ENCODE data around the gene MEMO1. TPM values are rescaled to one million over a fixed set of nuclear protein-coding genes. Genes with fewer than 3 reads are reported as not detected.

Gene MEMO1
- total RNA-seq, 1 donor: 37.6 TPM

DNA sequence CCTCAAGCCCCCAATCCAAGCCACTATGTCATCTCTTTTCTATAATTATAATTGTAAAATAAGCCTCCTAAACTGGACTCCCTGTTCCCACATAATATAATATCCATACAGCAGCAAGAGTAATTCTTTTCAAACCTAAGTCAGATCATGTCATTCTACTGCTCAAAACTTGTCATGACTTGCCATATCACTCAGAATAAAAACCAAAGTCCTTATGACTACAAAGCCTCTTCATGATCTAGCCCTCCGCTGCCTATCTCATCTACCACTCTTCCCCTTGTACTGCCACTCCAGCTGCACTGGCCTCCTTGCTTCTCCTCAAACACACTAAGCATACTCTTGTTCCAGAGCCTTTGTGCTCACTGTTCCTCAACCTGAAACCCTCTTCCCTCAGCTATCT lies 69.9 kb downstream of the MEMO1 start:
- DNase-seq (ENCODE audit: insufficient read length, low spot score, missing footprints): no peak
- H3K36me3 ChIP-seq (ENCODE audit: insufficient read depth, low read length): peaks cover 9% of the 10 kb centered on the region
- H3K79me2 ChIP-seq (ENCODE audit: insufficient read depth, low read length): peaks cover 61% of the 10 kb centered on the region
- TF ChIP-seq, protein P1, sequence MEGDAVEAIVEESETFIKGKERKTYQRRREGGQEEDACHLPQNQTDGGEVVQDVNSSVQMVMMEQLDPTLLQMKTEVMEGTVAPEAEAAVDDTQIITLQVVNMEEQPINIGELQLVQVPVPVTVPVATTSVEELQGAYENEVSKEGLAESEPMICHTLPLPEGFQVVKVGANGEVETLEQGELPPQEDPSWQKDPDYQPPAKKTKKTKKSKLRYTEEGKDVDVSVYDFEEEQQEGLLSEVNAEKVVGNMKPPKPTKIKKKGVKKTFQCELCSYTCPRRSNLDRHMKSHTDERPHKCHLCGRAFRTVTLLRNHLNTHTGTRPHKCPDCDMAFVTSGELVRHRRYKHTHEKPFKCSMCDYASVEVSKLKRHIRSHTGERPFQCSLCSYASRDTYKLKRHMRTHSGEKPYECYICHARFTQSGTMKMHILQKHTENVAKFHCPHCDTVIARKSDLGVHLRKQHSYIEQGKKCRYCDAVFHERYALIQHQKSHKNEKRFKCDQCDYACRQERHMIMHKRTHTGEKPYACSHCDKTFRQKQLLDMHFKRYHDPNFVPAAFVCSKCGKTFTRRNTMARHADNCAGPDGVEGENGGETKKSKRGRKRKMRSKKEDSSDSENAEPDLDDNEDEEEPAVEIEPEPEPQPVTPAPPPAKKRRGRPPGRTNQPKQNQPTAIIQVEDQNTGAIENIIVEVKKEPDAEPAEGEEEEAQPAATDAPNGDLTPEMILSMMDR (IDR thresholded peaks at IDR 0.05; ENCODE audit: extremely low read depth, low read depth, low read length): no peak
- H4K20me1 ChIP-seq (ENCODE audit: insufficient read depth, low read length): no peaks in the 10 kb centered on the region
- peaks cover 10% of the 10 kb centered on the region for H3K4me1 ChIP-seq (ENCODE audit: insufficient read depth, low read length)
- H3K27ac ChIP-seq (ENCODE audit: low read depth, low read length): no peak overlapping the region
- no peaks in the 10 kb centered on the region for H3K27me3 ChIP-seq (ENCODE audit: insufficient read depth, low read length)
- H2AFZ ChIP-seq (ENCODE audit: low read length): no peak overlapping the region
- no peaks in the 10 kb centered on the region for H3K9me3 ChIP-seq (ENCODE audit: low read depth, low read length)
- no peak overlapping the region for H3K4me3 ChIP-seq (ENCODE audit: insufficient read depth, low read length)
- H3K4me2 ChIP-seq (ENCODE audit: insufficient read depth, low read length): no peak overlapping the region

DNA sequence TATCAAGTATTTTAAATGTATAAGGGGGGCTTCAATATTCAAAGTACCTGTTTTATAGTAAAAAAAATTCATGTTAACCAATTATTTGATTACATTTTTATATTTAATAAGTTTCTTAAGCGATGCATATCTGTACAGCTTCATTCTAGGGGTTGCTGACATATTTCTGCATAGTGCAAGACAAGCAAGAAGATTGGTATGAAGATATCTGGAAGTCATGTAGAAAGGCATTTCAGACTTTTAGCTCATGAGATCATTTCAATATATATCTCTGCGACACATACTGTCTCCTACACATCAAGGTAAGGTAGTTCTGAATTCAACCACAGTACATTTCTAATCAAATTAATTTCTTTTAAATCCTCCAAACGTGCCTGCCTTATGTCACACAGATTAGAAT lies 73.1 kb downstream of the MEMO1 start:
- no peak overlapping the region for H3K27ac ChIP-seq (ENCODE audit: low read depth, low read length)
- no peaks in the 10 kb centered on the region for H4K20me1 ChIP-seq (ENCODE audit: insufficient read depth, low read length)
- TF ChIP-seq, protein P1 (IDR thresholded peaks at IDR 0.05; ENCODE audit: extremely low read depth, low read depth, low read length): no peak
- peaks cover 56% of the 10 kb centered on the region for H3K79me2 ChIP-seq (ENCODE audit: insufficient read depth, low read length)
- H3K27me3 ChIP-seq (ENCODE audit: insufficient read depth, low read length): no peaks in the 10 kb centered on the region
- peak; percentile 65 for DNase-seq (ENCODE audit: insufficient read length, low spot score, missing footprints)
- no peaks in the 10 kb centered on the region for H3K9me3 ChIP-seq (ENCODE audit: low read depth, low read length)
- H3K4me2 ChIP-seq (ENCODE audit: insufficient read depth, low read length): no peak overlapping the region
- H3K36me3 ChIP-seq (ENCODE audit: insufficient read depth, low read length): peaks cover 6% of the 10 kb centered on the region
- H2AFZ ChIP-seq (ENCODE audit: low read length): no peak overlapping the region
- no peak overlapping the region for H3K4me3 ChIP-seq (ENCODE audit: insufficient read depth, low read length)
- H3K4me1 ChIP-seq (ENCODE audit: insufficient read depth, low read length): no peaks in the 10 kb centered on the region

DNA sequence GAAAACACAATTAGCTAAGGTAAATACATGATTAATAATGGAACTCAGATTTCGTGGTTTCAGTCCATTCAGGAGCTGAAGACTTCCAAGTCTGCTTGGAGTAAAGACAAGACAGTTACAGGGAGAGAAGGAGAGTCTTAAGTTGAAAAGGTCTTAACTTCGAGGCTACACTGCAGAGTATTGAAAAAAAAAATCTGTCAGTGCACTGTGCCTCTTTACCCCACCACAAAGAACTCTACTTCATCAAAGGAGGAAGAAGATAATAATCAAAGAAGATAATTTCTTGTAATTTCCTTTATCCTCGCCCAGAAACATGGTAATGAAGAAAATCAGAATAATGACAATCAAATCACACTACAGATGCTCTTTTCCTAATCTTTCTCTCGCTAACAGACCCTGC lies 75.4 kb downstream of the MEMO1 start:
- H3K79me2 ChIP-seq (ENCODE audit: insufficient read depth, low read length): peaks cover 47% of the 10 kb centered on the region
- no peaks in the 10 kb centered on the region for H4K20me1 ChIP-seq (ENCODE audit: insufficient read depth, low read length)
- no peak for DNase-seq (ENCODE audit: insufficient read length, low spot score, missing footprints)
- TF ChIP-seq, protein P1 (IDR thresholded peaks at IDR 0.05; ENCODE audit: extremely low read depth, low read depth, low read length): no peak
- H3K27ac ChIP-seq (ENCODE audit: low read depth, low read length): no peak overlapping the region
- H2AFZ ChIP-seq (ENCODE audit: low read length): no peak overlapping the region
- no peaks in the 10 kb centered on the region for H3K27me3 ChIP-seq (ENCODE audit: insufficient read depth, low read length)
- H3K9me3 ChIP-seq (ENCODE audit: low read depth, low read length): no peaks in the 10 kb centered on the region
- H3K4me3 ChIP-seq (ENCODE audit: insufficient read depth, low read length): no peak overlapping the region
- H3K4me1 ChIP-seq (ENCODE audit: insufficient read depth, low read length): no peaks in the 10 kb centered on the region
- H3K36me3 ChIP-seq (ENCODE audit: insufficient read depth, low read length): no peaks in the 10 kb centered on the region
- no peak overlapping the region for H3K4me2 ChIP-seq (ENCODE audit: insufficient read depth, low read length)

- TF ChIP-seq, protein P1 (IDR thresholded peaks at IDR 0.05; ENCODE audit: extremely low read depth, low read depth, low read length): no peak
- H3K79me2 ChIP-seq (ENCODE audit: insufficient read depth, low read length): peaks cover 39% of the 10 kb centered on the region
- H3K27me3 ChIP-seq (ENCODE audit: insufficient read depth, low read length): no peaks in the 10 kb centered on the region
- H3K36me3 ChIP-seq (ENCODE audit: insufficient read depth, low read length): no peaks in the 10 kb centered on the region
- no peaks in the 10 kb centered on the region for H3K4me1 ChIP-seq (ENCODE audit: insufficient read depth, low read length)
- H3K27ac ChIP-seq (ENCODE audit: low read depth, low read length): no peak overlapping the region
- no peak overlapping the region for H3K4me3 ChIP-seq (ENCODE audit: insufficient read depth, low read length)
- H2AFZ ChIP-seq (ENCODE audit: low read length): no peak overlapping the region
- DNase-seq (ENCODE audit: insufficient read length, low spot score, missing footprints): no peak
- H3K9me3 ChIP-seq (ENCODE audit: low read depth, low read length): no peaks in the 10 kb centered on the region
- no peak overlapping the region for H3K4me2 ChIP-seq (ENCODE audit: insufficient read depth, low read length)
- H4K20me1 ChIP-seq (ENCODE audit: insufficient read depth, low read length): no peaks in the 10 kb centered on the region
Measured at GRCh38 chr2:31933066-31933465, 77.7 kb downstream of the MEMO1 start.
